Left lobe of liver (tissue), 2 donors: ENCODE results near the gene PPP1R13B. TPM values are rescaled to one million over a fixed set of nuclear protein-coding genes. Genes with fewer than 3 reads are reported as not detected.
A peak's percentile ranks its signal among the peaks of the same experiment; 100 is the strongest.
"Not testable (repeated sequence)": the region's sequence is repeated elsewhere in the genome, so short reads cannot be mapped to it uniquely, and the experiment has no call there.

Experiments used
- ATAC-seq: fragments of 200-7000 bp; cut with Tn5 transposase; one replicate; pipeline ENCODE4 v1.9.1; 2020; ENCODE audit warnings: mild to moderate bottlenecking, moderate library complexity
- DNase-seq: peaks from one replicate; pipeline ENCODE4 v3.0.0-alpha.2; 2020; ENCODE audit warnings: low spot score
- total RNA-seq: library from RNA; stranded (reverse); gene quantifications from one replicate; pipeline ENCODE4 v1.2.1, GENCODE V29; 2021
- donor health status: DM: no; HTN: no; CAD: no; lungs with moderate emphysema.
- donor health status: DM: no; HTN: yes; CAD: no.

PPP1R13B gene
- total RNA-seq, 1 donor from 2014 or later, result 15.3 TPM

DNA sequence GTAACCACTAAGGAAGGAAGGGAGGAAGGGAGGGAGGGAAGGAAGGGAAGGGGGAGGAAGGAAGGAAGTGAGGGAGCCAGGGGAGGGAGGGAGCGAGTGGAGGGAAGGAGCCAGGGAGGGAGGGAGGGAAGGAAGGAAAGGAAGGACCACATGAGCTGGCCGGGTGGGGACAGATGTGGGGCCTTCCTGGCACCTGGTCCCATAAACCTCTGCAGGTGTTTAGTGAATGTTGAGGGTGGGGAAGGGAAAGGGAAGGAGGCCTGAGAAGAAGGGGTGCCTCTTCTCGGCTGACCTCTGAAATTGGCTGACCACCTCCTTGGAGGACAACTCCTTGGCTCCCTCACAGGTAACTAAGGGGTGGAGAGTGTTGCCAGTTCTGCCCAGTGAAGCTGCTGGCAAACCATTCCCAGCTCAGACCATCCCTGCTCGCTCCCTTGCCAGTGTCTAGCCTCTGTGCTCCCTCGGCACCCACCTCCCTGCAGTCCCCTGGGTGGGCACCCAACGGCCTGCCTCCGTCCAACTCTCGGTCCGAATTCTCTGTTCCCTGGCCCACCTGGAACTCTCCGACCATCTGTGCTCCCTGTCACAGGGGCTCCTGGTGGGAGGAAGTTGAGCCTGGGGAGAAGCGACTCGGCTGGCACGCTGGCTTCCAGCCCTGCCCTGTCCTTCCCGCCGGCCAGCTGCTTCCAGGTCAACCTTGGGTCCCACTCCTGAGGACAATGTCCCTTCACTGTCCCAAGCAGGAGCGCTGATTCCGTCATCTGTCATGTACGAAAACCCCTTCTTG is 12.2 kb upstream of the PPP1R13B start:
- no peak for DNase-seq

DNA sequence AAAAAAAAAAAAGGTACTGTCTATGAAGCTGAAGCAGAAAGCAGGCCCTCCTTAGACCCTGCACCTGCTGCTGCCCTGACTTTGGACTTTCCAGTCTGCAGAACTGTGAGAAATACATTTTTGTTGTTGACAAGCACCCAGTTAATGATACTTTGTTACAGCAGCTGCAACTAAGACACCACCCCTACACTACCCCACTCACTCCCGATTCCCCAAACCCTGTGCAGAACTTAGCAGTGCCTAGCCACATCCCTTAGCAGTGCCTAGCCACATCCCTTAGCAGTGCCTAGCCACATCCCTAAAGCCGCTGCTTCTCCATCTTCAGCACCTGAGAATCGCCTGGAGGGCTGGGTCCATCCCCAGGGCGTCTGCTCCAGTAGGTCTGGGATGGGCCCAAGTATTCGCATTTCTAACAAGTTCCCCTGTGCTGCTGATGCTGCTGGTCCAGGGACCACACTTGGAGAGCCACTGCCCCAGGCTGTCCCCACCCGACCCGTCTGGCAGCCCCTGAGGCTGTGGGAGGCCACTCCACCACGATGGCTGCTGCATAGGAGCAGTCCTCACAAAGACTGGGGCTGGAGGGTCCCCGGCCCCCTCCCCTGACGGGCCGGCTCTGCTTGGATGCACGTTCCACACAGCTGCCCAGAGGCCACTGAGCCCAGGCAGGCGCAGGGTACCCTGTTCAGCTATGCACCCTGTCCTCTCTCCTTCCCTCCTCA is 10.8 kb upstream of the PPP1R13B start:
- ATAC-seq (no peak), DNase-seq (no peak)

More for the DNA sequence above, 12.2 kb upstream of the PPP1R13B start:
- no peak for ATAC-seq

DNA sequence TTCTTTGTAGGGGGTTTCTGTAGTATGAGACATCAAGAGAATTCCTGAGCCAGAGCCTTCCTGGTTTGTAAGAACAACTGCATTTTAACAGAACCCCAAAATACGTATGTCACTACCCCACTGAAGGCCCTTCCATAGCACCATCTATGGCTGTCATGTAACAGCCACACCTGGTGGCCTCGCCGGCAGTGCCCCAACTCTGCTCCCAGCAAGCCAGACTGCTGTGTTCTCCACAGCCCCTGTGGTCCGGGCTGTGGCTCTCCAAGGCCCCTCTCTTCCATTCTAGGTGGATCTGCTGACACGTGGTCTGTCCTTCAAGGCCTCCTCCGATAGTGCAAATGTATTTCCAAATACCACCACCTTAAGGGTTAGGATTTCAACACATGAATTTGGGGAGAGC is 9.9 kb upstream of the PPP1R13B start:
- ATAC-seq, result no peak
- DNase-seq, result no peak

DNA sequence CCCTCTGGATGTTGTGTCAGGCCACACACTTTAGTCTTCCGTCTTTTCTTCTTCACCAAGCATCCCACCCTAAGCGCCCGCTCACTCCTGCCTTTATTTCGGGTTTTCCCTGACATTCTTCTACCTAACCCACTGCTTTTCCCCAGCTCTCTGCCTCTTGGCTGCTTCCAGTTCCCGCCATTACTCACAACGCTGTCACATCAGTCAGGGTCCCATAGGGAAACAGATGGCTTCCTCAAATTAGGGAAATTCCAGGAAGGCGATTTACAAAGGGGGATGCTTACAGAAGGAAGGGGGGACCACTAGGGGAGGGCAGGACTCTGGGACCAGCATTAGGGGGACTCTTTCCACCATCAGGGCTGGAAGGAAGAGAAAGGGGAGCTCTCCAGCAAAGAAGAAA is 9.2 kb upstream of the PPP1R13B start:
- DNase-seq (no peak), ATAC-seq (no peak)

DNA sequence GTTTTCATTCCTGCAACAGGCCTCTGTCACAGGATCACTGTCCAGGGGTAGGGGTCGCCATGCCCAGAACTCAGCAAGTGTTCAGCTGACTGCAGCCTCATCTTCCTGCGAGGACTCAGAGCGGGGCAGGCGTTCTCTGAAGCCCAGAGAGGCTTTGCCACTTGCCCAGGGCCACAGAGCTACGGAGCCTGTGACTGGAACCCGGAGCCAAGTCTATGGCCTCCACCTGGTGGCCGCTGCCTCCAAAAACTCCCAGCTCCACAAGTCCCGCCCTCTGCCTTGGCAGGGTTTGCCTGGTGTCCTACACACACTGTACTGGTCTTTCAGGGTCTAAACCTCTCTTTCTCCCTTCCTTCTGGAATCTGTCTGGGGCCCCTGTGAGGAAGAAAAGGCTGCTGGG is 8.7 kb upstream of the PPP1R13B start:
- DNase-seq, result no peak
- no peak for ATAC-seq

DNA sequence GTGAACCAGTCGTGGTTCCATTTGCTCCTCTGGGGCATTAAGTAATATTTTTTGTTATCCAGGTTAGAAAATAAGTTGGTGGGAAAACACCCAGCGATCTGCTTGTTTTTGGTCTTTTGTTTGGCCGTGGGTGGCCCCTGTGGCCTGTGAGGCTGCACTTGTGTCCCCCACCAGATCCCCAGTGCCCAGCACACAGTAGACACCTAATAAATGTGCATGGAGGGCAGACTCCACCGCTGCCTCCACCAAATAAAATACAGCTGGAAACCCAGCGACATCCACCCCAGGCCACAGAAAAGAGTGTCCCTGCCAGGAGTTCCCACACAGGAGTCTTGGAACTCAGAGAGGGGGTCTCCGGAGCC is 8.3 kb upstream of the PPP1R13B start:
- ATAC-seq, result no peak
- no peak for DNase-seq

DNA sequence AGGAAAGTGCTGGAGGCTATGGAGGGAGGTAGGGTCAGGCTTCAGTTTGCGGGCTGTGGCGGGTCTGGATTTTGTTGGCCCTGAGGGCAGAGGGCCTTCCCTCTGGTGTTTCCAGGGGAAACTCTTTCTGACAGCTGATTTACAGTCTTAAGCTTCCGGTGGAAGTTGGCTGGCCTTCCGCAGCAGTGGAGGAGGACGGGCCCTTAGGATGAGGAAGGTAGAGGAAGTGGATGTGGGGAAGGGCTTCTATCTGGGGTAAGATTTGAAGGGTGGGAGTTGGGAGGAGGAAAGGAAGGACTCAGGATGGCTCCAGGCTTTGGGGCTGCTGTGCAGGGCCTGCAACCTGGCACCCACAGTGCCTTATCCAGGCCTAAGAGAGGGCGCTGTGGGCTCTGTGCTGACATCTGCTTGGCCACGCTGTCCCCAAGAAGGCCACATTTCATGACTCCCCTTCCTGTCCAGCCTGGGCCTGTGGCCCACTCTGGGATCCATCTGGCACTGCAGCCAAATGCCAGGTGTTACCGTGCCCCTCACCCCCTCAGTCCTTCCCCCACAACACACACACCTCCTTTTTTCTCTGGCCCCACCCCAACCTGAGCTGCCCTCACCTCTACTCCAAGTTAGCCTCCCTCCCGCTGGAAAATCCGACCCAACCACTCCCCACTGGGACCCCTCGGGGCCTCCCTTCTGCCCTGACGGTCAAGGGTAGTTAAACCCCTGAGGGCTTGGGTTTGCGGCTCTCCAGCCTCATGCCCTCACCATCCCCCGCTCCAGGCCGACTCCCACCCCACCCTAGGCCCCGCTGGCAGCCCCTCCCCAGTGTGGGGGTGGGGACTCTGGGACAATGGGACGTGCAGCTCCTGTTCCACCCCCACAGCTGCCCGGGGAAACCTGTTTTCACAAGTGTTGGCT is 7.7 kb upstream of the PPP1R13B start:
- no peak for DNase-seq
- ATAC-seq, result peak; percentile 43

DNA sequence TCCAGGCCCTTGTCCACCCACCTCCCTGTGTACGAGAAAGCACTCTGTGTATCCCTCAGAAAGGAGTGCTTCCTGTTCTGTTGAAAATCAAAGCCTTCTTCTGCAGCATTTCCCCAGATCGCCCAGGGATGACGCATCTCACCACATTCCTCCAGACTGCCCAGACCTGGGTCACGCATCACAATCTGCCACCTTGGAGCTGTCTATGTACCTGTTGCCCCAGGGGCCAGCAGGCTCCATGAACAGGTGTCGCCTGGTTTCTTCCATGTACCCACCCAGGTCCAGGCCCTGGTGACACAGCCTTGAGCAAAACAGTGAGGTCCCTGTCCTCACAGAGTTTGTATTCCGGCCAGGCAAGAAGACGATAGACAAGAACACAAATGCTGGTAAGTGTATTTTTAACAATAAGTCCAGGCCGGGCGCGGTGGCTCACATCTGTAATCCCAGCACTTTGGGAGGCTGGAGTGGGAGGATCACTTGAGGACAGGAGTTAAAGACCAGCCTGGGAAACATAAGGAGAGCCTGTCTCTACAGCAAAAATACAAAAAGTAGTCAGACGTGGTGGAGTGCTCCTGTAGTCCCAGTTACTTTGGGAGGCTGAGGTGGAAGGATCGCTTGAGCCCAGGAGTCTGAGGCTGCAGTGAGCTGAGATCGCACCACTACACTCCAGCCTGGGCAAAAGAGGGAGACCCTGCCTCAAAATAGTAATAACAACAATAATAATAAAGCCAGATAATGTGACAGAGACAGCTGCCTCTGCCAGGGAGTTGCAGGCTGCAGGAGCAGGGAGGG is 6.8 kb upstream of the PPP1R13B start:
- ATAC-seq (no peak), DNase-seq (no peak)

DNA sequence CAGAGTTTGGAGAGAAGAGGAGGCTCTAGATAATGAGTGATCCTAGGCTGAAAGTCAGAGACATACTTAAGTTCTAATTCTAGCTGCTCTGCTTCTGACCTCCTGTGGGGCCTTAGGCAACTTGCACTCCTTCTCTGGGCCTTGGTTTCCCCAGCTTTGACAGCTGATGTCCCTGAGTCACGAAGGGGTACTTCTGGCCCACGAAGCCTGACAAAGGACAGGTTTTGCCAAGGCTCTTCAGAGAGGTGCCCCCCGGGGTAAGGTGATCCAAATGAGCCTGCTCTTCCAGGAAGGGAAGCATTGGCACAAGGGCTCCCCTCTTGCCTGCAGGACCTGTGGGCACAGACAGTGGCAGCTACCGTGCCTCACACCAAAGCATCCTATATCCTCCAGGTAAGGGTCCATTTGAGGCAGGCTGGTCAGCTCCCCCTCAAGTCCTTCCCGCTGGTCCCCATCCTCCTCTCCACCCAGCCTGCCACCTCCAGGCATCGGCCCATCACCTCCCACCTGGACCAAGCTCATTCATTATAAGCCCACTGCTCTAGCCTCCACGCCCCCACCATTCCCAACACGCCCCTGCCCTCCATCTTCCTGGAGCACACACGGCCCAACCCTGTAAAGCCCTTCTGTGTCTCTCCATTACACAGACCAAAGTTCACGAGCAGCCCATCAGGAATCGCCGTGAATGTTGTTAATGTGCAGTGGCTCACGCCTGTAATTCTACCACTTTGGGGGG is 1.9 kb upstream of the PPP1R13B start:
- DNase-seq, result no peak
- ATAC-seq, result no peak

DNA sequence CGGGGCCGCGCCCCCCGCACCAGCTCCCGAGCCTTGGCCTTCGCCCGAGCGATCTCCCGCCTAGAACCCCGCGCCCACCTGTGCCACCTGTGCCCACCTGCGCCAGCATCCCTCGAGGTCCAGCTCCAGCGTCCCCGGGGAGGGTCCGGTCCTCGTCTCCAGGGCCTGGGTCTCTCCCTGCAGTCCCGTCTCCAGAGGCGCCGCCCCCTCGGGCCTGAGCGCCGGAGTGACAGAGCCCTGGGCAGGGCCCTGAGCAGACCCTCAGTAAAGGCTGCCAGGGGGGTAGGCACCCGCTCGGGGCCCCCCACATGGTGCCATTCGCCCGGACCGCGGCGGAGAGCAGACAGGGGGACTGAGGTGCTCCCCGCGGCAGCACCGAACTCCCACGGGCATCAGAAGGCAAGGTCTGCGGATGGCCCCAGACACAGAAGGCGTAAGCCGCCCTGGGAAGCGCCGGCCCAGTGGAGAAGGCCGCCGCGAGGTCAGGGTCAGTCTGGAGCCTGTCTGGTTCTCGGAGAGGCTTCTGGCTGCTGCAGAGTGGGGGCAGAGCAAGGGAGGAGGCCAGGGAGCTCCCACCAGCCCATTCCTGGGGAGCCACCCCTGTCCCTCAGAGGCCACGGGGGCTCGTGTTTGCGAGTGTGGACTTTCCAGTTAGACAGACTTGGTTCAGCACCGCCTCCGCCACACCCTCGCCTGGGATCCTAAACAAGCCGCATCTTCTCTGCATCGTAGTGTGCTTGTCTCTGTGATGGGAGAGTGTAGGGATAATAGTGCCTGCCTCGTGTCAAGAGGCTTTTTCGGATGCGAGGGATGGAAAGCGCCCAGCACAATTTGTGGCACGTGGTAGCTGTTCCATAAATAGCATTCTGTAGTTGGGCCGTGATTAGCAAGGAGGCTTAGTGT is 1.1 kb upstream of the PPP1R13B start:
- DNase-seq (no peak), ATAC-seq (peak; percentile 42)

DNA sequence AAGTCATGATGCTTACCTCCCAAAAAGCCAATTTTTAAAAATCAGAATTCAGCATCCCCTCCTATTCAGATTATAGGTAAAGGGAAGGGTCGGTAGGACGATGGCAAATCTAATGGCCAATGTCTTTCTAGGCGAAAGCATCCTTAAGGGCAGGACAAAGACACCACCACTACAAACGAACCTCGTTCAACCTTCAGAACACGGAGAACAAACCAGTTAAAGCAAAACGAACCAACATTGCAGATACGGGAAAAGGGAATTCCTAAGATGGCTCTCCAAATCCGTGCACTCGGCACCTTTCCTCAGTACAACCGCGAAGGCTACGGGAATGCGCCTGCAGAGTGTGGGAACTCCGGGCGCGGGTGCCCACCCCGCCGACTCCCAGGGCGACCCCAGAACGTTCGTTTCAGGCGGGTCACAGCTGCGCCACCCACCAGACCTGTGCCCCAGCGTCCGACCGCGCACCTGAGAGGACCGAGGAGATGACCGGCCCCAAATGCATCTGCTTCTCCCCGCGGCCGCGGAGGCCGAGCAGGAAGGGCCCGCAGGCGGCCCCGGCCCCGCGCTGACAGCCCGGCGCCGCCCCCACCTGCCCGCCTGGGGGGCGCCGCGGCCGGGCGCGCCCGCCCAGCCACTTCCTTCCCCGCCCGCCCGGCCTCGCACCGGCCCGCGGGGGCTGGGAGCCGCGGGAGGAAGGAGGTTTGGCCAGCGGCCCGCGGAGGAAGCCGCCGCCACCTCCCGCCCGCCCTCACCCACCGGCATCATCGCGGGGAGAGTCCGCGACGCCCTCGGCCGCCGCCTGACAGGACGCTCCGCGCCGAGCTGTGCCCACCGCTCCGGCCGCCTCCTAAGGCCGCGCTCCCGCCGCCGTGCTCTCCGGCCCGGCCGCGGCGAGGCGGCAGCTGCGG is 578 bp downstream of the PPP1R13B start:
- DNase-seq (peak; percentile 59), ATAC-seq (peak; percentile 5)

DNA sequence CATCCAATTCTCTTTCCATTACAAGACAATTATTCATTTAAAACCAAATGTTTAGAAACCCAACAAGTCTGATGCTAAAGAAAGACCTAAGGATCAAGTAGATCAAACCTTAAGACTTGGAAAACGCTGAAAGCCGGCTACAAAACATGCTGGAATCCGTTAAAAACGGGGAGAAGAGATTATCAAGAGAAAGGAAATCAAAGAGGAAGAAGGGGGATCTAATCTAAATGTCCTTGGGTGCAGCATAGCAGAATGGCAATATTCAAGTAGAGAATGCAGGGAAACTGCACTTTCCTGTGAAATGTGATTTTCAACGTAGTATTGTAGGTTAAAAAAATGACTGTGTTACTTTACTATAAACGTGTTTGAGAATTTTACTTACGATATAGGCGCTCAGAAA is 1.3 kb downstream of the PPP1R13B start:
- DNase-seq (no peak), ATAC-seq (no peak)

DNA sequence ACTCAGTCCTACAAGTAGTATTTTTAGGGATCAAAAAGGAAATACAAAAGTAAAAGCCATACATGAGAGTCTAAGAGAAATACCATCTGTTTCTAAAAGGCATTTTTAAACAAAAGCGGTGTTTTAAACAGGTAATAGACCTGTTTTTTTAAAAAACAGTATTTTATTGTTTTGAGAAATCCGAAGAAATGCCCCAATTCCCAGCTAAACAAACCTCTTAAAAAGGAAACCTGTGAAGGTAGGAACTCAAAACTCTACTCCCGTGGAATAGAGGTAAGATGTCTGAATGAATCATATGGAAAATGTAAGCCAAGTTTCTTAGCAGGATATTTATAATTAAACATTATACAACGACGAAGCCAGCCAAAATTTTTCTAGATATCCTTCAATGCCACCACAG is 2.0 kb downstream of the PPP1R13B start:
- DNase-seq, result no peak
- no peak for ATAC-seq

DNA sequence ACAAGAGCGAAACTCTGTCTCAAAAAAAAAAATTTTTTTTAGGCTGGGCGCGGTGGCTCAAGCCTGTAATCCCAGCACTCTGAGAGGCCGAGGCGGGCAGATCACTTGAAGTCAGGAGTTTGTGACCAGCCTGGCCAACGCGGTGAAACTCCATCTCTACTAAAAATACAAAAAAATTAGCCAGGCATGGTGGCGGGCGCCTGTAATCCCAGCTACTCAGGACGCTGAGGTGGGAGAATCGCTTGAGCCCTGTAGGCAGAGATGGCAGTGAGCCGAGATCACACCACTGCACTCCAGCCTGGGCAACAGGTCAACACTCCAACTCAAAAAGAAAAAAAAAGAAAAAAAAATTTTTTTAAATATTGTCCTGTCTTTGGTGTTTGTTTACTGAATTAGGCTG is 6.1 kb downstream of the PPP1R13B start:
- ATAC-seq, DNase-seq: not testable (repeated sequence)

DNA sequence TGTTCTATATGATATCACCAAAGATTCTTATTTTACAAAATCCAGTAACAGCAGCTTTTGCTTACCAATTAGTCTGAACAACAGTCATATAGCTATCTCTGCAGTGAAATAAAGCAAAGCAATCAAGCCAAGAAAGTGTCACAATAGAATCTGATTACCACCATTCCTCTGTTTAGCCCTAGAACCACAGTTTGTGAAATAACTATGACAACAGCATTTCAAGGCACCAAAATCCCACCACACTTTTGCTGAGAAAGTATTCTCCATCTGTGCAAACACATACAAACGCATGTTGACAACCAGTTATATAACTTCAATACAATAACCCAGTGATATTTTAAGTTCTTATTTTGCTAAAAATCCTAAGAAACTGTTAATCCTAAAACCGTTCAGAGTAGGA is 7.4 kb downstream of the PPP1R13B start:
- DNase-seq (no peak), ATAC-seq (no peak)

DNA sequence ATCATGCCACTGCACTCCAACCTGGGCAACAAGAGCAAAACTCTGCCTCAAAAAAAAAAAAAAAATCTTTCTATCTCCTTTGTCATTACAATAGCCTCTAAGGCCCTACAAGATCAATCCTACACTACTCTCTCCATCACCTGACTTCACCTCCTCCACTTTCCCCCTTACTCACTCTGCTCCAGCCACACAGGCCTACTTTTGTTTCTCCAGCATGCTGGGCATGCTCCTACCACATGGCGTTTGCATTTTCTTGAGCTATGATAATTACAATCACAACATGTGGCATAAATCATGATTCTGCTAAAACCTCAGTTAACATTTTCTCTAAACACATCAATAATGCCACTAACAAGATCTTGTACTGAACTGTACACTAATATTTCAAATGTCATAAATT is 7.8 kb downstream of the PPP1R13B start:
- no peak for DNase-seq
- ATAC-seq, result no peak

DNA sequence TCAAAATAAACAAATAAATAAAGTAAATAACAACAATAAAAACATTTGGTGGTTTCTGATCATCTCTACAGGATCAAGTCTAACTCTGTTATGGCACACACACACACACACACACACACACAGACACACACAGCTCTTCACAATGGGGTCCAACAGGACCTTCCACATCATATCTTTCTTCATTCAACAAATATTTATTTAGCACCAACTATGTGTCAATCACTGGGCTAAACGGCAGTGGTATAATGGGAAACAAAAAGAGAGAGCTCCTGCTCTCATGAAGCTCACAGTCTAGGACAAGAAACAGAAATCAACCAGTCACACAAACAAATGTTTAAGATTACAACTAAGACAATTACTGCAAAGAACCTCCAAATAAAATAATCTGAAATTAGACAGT is 9.3 kb downstream of the PPP1R13B start:
- no peak for DNase-seq
- no peak for ATAC-seq
